GM18867 (cell line): ENCODE data around the gene ZNF672.
"Not testable (repeated sequence)": the region's sequence is repeated elsewhere in the genome, so short reads cannot be mapped to it uniquely, and the experiment has no call there.

Experiments used
- ATAC-seq: cut with Tn5 transposase; IDR thresholded peaks from one replicate; pipeline ENCODE4 v1.9.1; 2021; ENCODE audit warnings: mild to moderate bottlenecking, moderate library complexity; ENCODE audit not compliant: unreplicated experiment

The ZNF672 gene

GRCh38 chr1:248812736-248813425 lies 25.1 kb upstream of the ZNF672 start:
- no peak for ATAC-seq

GRCh38 chr1:248813546-248813945 lies 24.5 kb upstream of the ZNF672 start:
- ATAC-seq: no peak

- no peak for ATAC-seq
Measured at GRCh38 chr1:248814351-248814750, 23.7 kb upstream of the ZNF672 start.

- no peak for ATAC-seq
Measured at GRCh38 chr1:248815407-248816034, 22.5 kb upstream of the ZNF672 start.

- no peak for ATAC-seq
Measured at GRCh38 chr1:248816042-248816851, 21.8 kb upstream of the ZNF672 start.

GRCh38 chr1:248817065-248817464 lies 21.0 kb upstream of the ZNF672 start:
- no peak for ATAC-seq

- peak; percentile 34 for ATAC-seq
Measured at GRCh38 chr1:248818505-248819374, 19.3 kb upstream of the ZNF672 start.

- no peak for ATAC-seq
Measured at GRCh38 chr1:248820041-248820585, 17.9 kb upstream of the ZNF672 start.

- no peak for ATAC-seq
Measured at GRCh38 chr1:248821101-248821500, 16.9 kb upstream of the ZNF672 start.

GRCh38 chr1:248821641-248822040 lies 16.4 kb upstream of the ZNF672 start:
- no peak for ATAC-seq

- ATAC-seq: peak; percentile 33
Measured at GRCh38 chr1:248822148-248823032, 15.6 kb upstream of the ZNF672 start.

GRCh38 chr1:248823517-248824001 lies 14.5 kb upstream of the ZNF672 start:
- no peak for ATAC-seq

GRCh38 chr1:248824301-248824700 lies 13.7 kb upstream of the ZNF672 start:
- no peak for ATAC-seq

- ATAC-seq: no peak
Measured at GRCh38 chr1:248824701-248825100, 13.3 kb upstream of the ZNF672 start.

GRCh38 chr1:248825136-248825535 lies 12.9 kb upstream of the ZNF672 start:
- no peak for ATAC-seq

GRCh38 chr1:248825573-248825908 lies 12.5 kb upstream of the ZNF672 start:
- peak; percentile 2 for ATAC-seq

- peak; percentile 88 for ATAC-seq
Measured at GRCh38 chr1:248825909-248826760, 11.9 kb upstream of the ZNF672 start, which contains the start of gene SH3BP5L. SH3BP5L (minus strand) TSS chr1:248825915; CDS start chr1:248824935, 980 bp downstream.

- ATAC-seq: no peak
Measured at GRCh38 chr1:248828845-248829244, 9.2 kb upstream of the ZNF672 start.

- not testable (repeated sequence) for ATAC-seq
Measured at GRCh38 chr1:248830718-248831017, 7.4 kb upstream of the ZNF672 start.
